HG02852 (cell line): ENCODE measurements around the gene CNOT4.
"Not testable (repeated sequence)": the region's sequence is repeated elsewhere in the genome, so short reads cannot be mapped to it uniquely, and the experiment has no call there.

ENCODE experiments used
- ATAC-seq: cut with Tn5 transposase; IDR thresholded peaks from one replicate; pipeline ENCODE4 v1.9.1; 2021; ENCODE audit warnings: mild to moderate bottlenecking, moderate library complexity; ENCODE audit not compliant: unreplicated experiment

The CNOT4 gene

GRCh38 chr7:135330088-135330487 lies 179.8 kb downstream of the CNOT4 start:
- ATAC-seq, result no peak

- ATAC-seq, result no peak
Observed at GRCh38 chr7:135328526-135328925, 181.4 kb downstream of the CNOT4 start.

- no peak for ATAC-seq
Observed at GRCh38 chr7:135328053-135328452, 181.8 kb downstream of the CNOT4 start.

DNA sequence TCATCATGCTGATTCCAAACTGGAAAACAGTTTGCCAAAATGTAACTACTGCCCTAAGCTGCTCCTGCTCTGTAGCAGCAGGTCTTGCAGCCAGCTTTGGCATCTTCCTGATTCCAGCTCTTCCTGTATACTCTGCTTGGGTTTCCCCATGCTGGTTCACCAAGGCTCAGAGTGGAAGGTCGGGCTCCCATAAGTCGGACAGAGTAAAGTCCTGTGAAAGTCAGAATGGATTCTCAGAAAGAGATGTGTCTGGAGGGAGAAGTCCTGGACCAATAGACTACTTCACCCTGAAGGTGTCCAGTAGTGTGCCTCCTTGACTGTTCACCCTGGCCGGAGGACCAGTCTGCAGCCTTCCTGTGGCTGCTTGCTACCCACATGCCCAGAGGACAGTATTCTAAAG lies 182.4 kb downstream of the CNOT4 start:
- no peak for ATAC-seq

GRCh38 chr7:135326636-135327280 lies 183.1 kb downstream of the CNOT4 start:
- no peak for ATAC-seq

DNA sequence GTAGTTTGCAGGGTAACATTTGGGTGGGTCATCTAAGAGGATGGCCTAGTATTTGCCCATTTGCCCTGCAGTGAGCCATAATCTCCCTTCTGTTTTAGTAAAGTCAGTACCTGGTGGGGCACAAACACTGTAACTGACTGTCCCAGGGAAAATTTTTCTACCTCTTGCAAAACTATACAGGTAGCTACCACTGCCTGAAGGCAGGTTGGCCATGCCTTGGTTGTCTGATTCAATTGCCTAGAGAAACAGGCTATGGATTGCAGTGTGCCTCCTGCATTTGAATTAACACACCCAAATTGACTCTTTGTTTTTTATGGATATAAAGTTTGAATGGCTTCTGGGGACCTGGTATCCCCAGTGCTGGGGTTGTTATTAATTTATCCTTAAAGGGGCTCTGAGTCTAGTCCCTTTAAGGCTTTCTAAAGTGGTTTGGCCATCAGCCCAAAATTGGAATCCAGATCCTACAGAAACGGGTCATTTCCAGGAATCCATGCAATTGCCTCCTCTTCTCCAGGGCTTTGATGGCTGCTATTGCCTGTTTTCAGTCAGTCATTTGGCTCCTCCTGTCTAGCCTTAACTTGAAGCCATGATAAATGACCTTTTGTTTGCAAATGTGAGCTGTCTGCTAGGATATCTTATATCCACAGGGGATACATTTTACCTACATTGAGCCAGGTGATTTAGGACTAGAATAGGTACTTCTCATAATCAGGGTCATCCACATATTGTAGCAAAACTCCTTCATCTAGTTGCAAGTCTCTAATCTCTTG lies 187.1 kb downstream of the CNOT4 start:
- no peak for ATAC-seq

DNA sequence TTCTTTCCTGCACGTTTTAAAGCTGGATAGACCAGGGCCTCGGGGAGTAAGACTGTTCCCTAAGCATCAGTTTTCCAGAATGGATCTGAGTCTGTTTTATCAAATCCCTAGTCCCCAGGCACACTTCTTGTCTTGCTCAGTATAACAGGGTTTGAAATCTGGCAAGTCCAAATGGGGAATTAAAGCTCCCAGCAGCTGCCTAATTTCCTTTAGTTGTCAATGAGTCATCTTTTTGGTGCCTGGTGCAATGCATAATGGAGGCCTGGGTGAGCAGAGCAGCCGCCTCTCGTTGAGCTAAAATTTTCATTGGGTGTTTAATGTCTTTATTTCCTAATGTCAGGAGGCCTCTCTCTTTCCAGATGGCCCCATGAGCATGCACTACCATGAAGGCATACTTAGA lies 188.3 kb downstream of the CNOT4 start:
- ATAC-seq, result no peak

DNA sequence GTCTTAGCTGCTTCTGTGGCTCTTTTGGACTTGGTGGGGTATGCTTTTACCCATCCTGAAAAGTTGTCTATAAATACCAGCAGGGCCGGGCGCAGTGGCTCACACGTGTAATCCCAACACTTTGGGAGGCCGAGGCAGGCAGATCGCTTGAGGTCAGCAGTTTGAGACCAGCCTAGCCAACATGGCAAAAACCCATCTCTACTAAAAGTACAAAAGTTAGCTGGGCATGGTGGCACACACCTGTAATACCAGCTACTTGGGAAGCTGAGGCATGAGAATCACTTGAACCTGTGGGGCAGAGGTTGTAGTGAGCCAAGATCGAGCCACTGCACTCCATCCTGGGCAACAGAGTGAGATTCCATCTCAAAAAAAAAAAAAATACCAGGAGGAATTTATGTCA lies 188.9 kb downstream of the CNOT4 start:
- not testable (repeated sequence) for ATAC-seq

DNA sequence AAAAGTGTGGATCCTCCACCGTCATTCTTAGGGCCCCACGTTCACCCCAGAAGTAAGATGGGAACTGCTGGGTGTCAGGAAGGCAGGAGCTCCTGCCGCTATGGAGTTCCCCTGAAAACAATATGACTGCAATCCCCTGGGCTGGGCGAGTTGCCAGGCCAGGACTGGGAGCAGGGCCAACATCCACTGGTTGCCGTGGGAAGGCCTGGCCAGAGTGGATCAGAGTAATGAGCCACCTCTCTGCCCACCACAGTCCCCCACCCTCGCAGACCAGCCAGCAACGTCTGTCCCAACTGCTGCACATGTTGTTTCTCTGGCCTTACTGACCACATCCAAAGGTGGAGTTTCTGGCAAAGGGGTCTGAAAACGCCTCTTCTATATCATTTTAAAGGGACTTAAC lies 189.6 kb downstream of the CNOT4 start:
- ATAC-seq, result no peak

- no peak for ATAC-seq
Observed at GRCh38 chr7:135317676-135318325, 192.1 kb downstream of the CNOT4 start.

DNA sequence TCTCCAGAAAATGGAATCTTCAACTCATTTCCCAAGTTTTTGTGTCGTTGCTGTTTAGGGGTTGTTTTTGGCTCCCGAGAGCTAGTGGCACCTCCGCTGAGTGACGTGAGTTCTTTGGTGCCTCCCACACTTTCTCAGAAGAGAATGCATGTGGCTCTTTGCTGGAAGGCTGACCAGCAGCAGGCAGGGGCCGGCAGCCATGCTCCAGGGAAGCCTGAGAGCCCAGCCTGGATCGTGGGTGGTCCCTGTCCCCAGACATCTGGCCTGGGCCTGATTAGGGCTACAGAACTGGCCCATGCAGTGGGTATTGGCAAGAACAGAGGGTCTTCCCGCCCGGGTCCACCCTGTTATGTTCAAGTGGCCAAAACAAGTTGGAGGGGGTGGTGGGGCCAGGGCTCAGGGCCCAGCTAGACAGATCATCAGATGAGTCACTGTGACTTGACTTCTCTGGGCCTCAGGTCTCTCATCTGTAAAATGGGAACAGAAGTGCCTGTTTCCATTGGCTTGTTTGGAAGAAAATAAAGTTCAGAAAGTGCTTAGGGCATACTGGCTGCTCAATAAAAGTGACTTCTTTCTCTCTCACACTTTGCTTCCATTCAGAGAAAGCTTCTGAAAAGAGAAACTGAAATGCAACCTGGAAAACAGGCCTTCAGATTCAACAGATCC lies 193.1 kb downstream of the CNOT4 start:
- ATAC-seq, result no peak

- ATAC-seq, result no peak
Observed at GRCh38 chr7:135313971-135314370, 195.9 kb downstream of the CNOT4 start.
